GM12878 (cell line): ENCODE data around the gene SLC12A3. TPM values are rescaled to one million over a fixed set of nuclear protein-coding genes. Genes with fewer than 3 reads are reported as not detected.

Experiments used
- BRCA1 ChIP-seq: IDR thresholded peaks from 2 replicates; pipeline ENCODE4 v1.6.1; 2011; ENCODE audit warnings: low read depth, low read length, improper control_type of control experiment
- CBX5 ChIP-seq: sonication (generic); IDR thresholded peaks from 2 replicates; pipeline ENCODE4 v1.6.1; 2016; ENCODE audit warnings: low read depth, moderate library complexity, mild to moderate bottlenecking, inconsistent platforms
- CHD2 ChIP-seq: IDR thresholded peaks from 2 replicates; pipeline ENCODE4 v1.6.1; 2011; ENCODE audit warnings: low read depth, low read length, improper control_type of control experiment, borderline replicate concordance
- ETV6 ChIP-seq, 2 experiments: fragments of 450-650 bp in 1 of 2; IDR thresholded peaks in 1 of 2; conservative IDR thresholded peaks in 1 of 2; 2 replicates each; pipeline ENCODE4 v1.6.1; 2014; ENCODE audit warnings: antibody characterized with exemption in 1 of 2, borderline replicate concordance in 1 of 2, low read depth in 1 of 2, mild to moderate bottlenecking in 1 of 2, moderate library complexity in 1 of 2
- KLF5 ChIP-seq: fragments of 450-650 bp; IDR thresholded peaks from 2 replicates; pipeline ENCODE4 v1.6.1; 2014; ENCODE audit warnings: mild to moderate bottlenecking; ENCODE audit not compliant: partially characterized antibody
- LARP7 ChIP-seq: fragments of 450-650 bp; IDR thresholded peaks from 2 replicates; pipeline ENCODE4 v1.6.1; 2017; ENCODE audit warnings: mild to moderate bottlenecking
- NBN ChIP-seq: fragments of 450-650 bp; IDR thresholded peaks from 2 replicates; pipeline ENCODE4 v1.6.1; 2016
- NFIC ChIP-seq: IDR thresholded peaks from 2 replicates; pipeline ENCODE4 v1.6.1; 2012; ENCODE audit warnings: low read depth, mild to moderate bottlenecking, inconsistent platforms, low read length, moderate library complexity
- NFXL1 ChIP-seq: fragments of 450-650 bp; IDR thresholded peaks from 2 replicates; pipeline ENCODE4 v1.6.1; 2017; ENCODE audit warnings: antibody characterized with exemption, mild to moderate bottlenecking, borderline replicate concordance
- POLR2AphosphoS2 ChIP-seq: IDR thresholded peaks from 2 replicates; pipeline ENCODE4 v1.6.1; 2011; ENCODE audit warnings: low read depth, mild to moderate bottlenecking, low read length, improper control_type of control experiment, moderate library complexity
- POLR2AphosphoS5 ChIP-seq: IDR thresholded peaks from 2 replicates; pipeline ENCODE4 v1.6.1; 2011; ENCODE audit warnings: mild to moderate bottlenecking, low read length, inconsistent platforms
- POU2F2 ChIP-seq: IDR thresholded peaks from 3 replicates; pipeline ENCODE4 v1.6.1; 2011; ENCODE audit warnings: low read depth, mild to moderate bottlenecking, low read length, borderline replicate concordance
- RBBP5 ChIP-seq: fragments of 200-600 bp; sonication (generic); conservative IDR thresholded peaks from 2 replicates; pipeline ENCODE4 v1.6.1; 2016
- SIN3A ChIP-seq: IDR thresholded peaks from 2 replicates; pipeline ENCODE4 v1.6.1; 2012; ENCODE audit warnings: low read depth, low read length, improper control_type of control experiment
- SMC3 ChIP-seq: IDR thresholded peaks from 2 replicates; pipeline ENCODE4 v1.6.1; 2011; ENCODE audit warnings: low read length, improper control_type of control experiment, borderline replicate concordance
- SP1 ChIP-seq: IDR thresholded peaks from one replicate; pipeline ENCODE4 v1.6.1; 2011; ENCODE audit warnings: low read depth, low read length
- SRF ChIP-seq, 2 experiments: IDR thresholded peaks; 2 replicates each; pipeline ENCODE4 v1.6.1; 2011; ENCODE audit warnings: low read depth in 2 of 2, low read length in 2 of 2, mild to moderate bottlenecking in 1 of 2, moderate library complexity in 1 of 2
- TARDBP ChIP-seq: IDR thresholded peaks from 2 replicates; pipeline ENCODE4 v1.6.1; 2016; ENCODE audit warnings: borderline replicate concordance
- TCF7 ChIP-seq: IDR thresholded peaks from 2 replicates; pipeline ENCODE4 v1.6.1; 2014; ENCODE audit warnings: antibody characterized with exemption, borderline replicate concordance
- ZNF622 ChIP-seq: fragments of 450-650 bp; IDR thresholded peaks from 2 replicates; pipeline ENCODE4 v1.6.1; 2017; ENCODE audit warnings: mild to moderate bottlenecking, inconsistent platforms
- polyA plus RNA-seq, 11 experiments: library from polyadenylated mRNA; depleted of rRNA in 4 of 11; unstranded in 6 of 11; stranded (reverse) in 5 of 11; fragments of >200 nt; fragmentation: Nextera tagmentation in 4 of 11; fragmentation: Illumina TruSeq in 1 of 11; extraction: Ambion mirVana in 4 of 11; extraction: Trizol in 1 of 11; gene quantifications; 1 replicate in 1 of 11; 2 replicates in 10 of 11; pipeline versions ENCODE4 v1.2.1 to v1.2.3, GENCODE V29; 2011 to 2016; ENCODE audit warnings: inconsistent platforms in 2 of 11, missing spikeins in 2 of 11, low read depth in 1 of 11
- total RNA-seq, 4 experiments: library from RNA; depleted of rRNA in 3 of 4; stranded (reverse); fragments of >200 nt in 3 of 4; fragmentation: Illumina TruSeq in 1 of 4; extraction: Trizol in 1 of 4; gene quantifications; 2 replicates each; pipeline versions ENCODE4 v1.2.1 to v1.2.3, GENCODE V29; 2013 to 2021
- TF ChIP-seq, protein P1 (sequence below): IDR thresholded peaks from 2 replicates; pipeline ENCODE4 v1.6.1; 2012; ENCODE audit warnings: improper control_type of control experiment, low read depth, low read length; ENCODE audit not compliant: insufficient replicate concordance
- TF ChIP-seq, protein P2 (sequence below): fragments of 450-650 bp; IDR thresholded peaks from 2 replicates; pipeline ENCODE4 v1.6.1; 2016; ENCODE audit warnings: mild to moderate bottlenecking
- TF ChIP-seq, protein P3 (sequence below): fragments of 450-650 bp; IDR thresholded peaks from 2 replicates; pipeline ENCODE4 v1.6.1; 2018; ENCODE audit warnings: mild to moderate bottlenecking, low read depth, moderate library complexity; ENCODE audit not compliant: partially characterized antibody

The SLC12A3 gene
- total and polyA plus RNA-seq, 10 of the 15 experiments (the other 5 are each of a cell fraction or from before 2014, with no cell fraction given): 0.05 to 6.3 (median 3.1) TPM

DNA sequence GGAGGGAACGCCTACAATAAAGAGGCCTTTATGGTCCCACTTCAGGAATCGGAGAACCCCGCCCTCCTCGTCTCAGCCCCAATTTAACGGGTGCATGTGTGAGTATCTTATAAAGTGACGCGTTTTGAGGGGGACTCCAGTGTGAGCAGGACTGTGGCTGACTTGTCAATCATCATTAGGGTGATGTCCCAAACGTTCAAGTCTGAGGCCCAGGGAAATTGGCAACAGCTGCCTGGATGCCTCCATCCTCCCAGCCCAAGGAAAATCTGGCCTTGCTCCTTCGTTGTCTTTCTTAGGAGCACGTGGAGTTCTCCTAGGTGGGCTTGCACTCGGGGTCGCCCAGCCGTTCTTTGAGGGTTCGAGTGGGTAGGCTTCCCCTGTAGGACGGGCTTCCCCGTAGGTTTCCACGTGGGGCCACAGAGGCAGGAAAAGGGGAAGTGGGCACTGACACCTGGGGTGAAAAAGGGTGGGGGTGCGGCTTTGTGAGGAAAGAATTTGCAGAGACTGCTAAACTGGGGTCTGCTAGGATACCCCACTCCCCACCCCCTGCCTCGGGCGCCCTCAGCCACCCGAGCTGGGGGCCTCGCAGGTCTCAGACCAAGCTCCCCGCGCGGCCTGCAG, 66.4 kb downstream of the SLC12A3 start (continued):
- TF ChIP-seq, protein P1, sequence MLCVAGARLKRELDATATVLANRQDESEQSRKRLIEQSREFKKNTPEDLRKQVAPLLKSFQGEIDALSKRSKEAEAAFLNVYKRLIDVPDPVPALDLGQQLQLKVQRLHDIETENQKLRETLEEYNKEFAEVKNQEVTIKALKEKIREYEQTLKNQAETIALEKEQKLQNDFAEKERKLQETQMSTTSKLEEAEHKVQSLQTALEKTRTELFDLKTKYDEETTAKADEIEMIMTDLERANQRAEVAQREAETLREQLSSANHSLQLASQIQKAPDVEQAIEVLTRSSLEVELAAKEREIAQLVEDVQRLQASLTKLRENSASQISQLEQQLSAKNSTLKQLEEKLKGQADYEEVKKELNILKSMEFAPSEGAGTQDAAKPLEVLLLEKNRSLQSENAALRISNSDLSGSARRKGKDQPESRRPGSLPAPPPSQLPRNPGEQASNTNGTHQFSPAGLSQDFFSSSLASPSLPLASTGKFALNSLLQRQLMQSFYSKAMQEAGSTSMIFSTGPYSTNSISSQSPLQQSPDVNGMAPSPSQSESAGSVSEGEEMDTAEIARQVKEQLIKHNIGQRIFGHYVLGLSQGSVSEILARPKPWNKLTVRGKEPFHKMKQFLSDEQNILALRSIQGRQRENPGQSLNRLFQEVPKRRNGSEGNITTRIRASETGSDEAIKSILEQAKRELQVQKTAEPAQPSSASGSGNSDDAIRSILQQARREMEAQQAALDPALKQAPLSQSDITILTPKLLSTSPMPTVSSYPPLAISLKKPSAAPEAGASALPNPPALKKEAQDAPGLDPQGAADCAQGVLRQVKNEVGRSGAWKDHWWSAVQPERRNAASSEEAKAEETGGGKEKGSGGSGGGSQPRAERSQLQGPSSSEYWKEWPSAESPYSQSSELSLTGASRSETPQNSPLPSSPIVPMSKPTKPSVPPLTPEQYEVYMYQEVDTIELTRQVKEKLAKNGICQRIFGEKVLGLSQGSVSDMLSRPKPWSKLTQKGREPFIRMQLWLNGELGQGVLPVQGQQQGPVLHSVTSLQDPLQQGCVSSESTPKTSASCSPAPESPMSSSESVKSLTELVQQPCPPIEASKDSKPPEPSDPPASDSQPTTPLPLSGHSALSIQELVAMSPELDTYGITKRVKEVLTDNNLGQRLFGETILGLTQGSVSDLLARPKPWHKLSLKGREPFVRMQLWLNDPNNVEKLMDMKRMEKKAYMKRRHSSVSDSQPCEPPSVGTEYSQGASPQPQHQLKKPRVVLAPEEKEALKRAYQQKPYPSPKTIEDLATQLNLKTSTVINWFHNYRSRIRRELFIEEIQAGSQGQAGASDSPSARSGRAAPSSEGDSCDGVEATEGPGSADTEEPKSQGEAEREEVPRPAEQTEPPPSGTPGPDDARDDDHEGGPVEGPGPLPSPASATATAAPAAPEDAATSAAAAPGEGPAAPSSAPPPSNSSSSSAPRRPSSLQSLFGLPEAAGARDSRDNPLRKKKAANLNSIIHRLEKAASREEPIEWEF: no peak
- TF ChIP-seq TCF7: no peak
- no peak for TF ChIP-seq SMC3
- TF ChIP-seq, protein P2, sequence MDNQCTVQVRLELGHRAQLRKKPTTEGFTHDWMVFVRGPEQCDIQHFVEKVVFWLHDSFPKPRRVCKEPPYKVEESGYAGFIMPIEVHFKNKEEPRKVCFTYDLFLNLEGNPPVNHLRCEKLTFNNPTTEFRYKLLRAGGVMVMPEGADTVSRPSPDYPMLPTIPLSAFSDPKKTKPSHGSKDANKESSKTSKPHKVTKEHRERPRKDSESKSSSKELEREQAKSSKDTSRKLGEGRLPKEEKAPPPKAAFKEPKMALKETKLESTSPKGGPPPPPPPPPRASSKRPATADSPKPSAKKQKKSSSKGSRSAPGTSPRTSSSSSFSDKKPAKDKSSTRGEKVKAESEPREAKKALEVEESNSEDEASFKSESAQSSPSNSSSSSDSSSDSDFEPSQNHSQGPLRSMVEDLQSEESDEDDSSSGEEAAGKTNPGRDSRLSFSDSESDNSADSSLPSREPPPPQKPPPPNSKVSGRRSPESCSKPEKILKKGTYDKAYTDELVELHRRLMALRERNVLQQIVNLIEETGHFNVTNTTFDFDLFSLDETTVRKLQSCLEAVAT: peak; percentile 51; the same call in 1 of the 2 replicates
- TF ChIP-seq, protein P3, sequence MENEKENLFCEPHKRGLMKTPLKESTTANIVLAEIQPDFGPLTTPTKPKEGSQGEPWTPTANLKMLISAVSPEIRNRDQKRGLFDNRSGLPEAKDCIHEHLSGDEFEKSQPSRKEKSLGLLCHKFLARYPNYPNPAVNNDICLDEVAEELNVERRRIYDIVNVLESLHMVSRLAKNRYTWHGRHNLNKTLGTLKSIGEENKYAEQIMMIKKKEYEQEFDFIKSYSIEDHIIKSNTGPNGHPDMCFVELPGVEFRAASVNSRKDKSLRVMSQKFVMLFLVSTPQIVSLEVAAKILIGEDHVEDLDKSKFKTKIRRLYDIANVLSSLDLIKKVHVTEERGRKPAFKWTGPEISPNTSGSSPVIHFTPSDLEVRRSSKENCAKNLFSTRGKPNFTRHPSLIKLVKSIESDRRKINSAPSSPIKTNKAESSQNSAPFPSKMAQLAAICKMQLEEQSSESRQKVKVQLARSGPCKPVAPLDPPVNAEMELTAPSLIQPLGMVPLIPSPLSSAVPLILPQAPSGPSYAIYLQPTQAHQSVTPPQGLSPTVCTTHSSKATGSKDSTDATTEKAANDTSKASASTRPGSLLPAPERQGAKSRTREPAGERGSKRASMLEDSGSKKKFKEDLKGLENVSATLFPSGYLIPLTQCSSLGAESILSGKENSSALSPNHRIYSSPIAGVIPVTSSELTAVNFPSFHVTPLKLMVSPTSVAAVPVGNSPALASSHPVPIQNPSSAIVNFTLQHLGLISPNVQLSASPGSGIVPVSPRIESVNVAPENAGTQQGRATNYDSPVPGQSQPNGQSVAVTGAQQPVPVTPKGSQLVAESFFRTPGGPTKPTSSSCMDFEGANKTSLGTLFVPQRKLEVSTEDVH: peak; percentile 53
- no peak for TF ChIP-seq KLF5
- no peak for TF ChIP-seq RBBP5
- TF ChIP-seq CHD2: peak; percentile 14; the same call in 1 of the 2 replicates
- no peak; a peak in 2 of 4 replicates for TF ChIP-seq SRF (IDR thresholded peaks at IDR 0.05; ENCODE audit: low read depth in 2 of 2, low read length in 2 of 2)
- TF ChIP-seq NBN: peak; percentile 86
- no peak for TF ChIP-seq TARDBP
- TF ChIP-seq NFXL1: no peak
- 0 out of 2 replicates have a peak, but pooled peaks have one; percentile 75 for TF ChIP-seq SIN3A
- TF ChIP-seq ETV6 (conservative IDR thresholded peaks at IDR 0.05 in 1 of 2, IDR thresholded peaks at IDR 0.05 in 1 of 2; ENCODE audit: borderline replicate concordance in 1 of 2, low read depth in 1 of 2): no peak
- TF ChIP-seq POLR2AphosphoS5: no peak
- no peak for TF ChIP-seq ZNF622
- TF ChIP-seq SP1: no peak
- TF ChIP-seq NFIC: no peak; the same call in 1 of the 2 replicates
- TF ChIP-seq LARP7: peak; percentile 56
- TF ChIP-seq CBX5: 0 out of 2 replicates have a peak, but pooled peaks have one; percentile 20
- TF ChIP-seq POU2F2: peak; percentile 45; the same call in 2 of the 3 replicates
- no peak for TF ChIP-seq POLR2AphosphoS2
- TF ChIP-seq BRCA1: no peak
